HG03457 (cell line): ENCODE results near the gene NF1.
"Not testable (repeated sequence)": the region's sequence is repeated elsewhere in the genome, so short reads cannot be mapped to it uniquely, and the experiment has no call there.

Experiments
- ATAC-seq: cut with Tn5 transposase; IDR thresholded peaks from one replicate; pipeline ENCODE4 v1.9.1; 2021; ENCODE audit warnings: moderate number of reproducible peaks; ENCODE audit not compliant: unreplicated experiment

NF1 gene

DNA sequence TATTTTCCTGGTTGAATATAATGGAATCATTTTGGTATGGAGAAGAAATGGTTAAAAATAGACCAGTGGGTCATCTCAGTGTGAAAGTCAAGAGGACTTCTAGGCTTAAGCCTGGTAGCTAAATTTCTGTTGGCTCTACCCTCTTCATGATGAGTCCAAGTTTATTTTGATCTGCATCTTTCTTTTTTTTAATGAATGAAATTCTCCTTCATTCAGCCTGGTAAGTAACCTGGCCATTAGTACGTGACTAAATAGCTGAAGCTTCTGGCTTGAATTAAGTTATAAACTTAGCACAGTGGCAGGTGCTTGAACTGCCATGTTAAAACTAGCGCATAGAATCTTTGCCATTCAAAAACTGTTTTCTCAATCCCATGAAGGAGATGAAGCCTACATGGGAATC, 28.0 kb downstream of the NF1 start:
- ATAC-seq = no peak

DNA sequence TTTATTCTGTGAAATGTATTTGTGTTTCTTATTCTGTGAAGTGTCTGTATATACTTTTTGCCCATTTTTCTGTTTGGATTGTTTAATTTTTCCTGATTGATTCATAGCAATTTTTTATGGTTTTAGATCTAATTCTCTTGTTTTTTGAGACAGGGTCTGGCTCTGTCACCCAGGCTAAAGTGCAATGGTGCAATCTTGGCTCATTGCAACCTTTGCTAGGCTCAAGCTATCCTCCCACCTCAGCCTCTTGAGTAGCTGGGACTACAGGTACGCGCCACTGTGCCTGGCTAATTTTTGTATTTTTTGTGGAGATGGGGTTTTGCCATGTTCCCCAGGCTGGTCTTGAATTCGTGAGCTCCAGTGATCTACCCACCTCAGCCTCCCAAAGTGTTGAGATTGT, 31.5 kb downstream of the NF1 start:
- no peak for ATAC-seq

DNA sequence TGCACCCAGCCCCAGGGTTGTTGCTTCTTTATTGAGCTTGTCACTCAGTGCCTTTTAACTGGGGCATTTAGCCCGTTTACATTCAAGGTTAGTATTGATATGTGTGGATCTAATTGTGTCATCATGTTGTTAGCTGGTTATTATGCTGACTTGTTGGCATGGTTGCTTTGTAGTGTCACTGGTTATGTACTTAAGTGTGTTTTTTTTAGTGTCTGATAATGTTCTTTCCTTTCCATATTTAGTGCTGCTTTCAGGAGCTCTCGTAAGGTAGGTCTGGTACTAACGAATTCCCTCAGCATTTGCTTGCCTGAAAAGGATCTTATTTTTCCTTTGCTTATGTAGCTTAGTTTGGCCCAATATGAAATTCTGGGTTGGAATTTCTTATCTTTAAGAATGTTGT, 33.5 kb downstream of the NF1 start:
- no peak for ATAC-seq

DNA sequence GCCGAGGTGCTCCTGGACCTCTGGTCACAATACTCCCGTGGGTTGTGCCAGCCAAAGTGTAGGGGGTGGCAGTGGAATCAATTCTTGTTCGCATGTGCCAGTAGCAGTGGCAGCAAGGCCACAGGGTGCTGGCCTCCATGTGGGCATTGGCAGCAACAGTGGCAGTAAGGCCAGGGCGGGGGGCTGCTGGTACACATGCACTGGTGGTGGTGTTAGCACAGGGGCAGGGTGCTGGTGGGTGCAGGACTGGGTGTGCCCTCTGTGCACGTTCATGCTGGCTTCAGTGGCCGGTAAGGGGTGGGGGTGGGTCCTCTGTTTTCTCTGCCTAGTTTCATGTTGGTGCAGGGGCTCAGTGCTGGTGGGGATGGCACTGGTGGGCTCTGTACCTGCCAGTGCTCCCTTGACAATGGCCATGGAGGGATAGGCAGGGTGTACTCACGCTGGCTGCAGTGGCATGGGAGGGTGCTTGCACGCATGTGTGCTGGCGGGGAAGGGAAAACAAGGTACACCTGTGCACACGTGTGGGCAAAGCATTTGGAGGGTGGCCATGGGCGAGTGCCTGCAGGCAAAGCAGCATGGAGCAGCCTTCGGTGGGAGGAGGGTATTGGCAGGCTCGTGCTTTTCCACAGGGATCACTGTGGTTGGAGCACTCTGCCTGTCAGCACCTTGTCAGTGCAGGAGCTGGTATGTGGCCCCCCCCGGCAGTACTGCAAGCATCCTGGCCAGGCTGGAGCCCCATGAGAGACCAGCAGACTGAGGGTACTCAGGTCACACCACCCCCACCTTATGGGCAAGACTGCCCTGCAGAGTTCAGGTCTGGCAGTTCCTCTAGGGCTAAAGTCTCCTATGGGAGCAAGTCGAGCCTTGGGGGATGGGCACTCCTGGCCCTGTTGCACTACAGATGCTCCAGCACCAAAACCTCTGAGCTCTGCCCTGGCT, 35.8 kb downstream of the NF1 start:
- no peak for ATAC-seq

DNA sequence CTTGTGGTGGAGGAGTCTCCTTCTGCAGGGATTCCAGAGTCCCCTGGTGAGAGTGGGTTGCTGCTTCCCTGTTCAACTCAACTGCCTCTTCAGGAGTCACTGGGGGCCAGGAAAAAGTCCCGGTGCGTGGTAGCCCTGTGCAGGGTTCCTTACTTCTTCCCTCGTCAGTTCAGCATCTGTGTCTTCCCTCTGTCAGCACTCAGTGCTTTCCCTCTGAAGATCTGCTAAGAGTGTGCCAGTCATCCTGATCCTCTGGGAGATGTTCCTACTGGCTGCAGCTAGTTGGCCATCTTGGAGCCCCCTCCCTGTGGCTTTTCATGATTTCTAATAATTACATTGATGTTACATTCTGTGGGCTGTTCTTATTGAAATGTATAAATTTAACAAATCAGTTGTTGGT, 36.5 kb downstream of the NF1 start:
- ATAC-seq = no peak

DNA sequence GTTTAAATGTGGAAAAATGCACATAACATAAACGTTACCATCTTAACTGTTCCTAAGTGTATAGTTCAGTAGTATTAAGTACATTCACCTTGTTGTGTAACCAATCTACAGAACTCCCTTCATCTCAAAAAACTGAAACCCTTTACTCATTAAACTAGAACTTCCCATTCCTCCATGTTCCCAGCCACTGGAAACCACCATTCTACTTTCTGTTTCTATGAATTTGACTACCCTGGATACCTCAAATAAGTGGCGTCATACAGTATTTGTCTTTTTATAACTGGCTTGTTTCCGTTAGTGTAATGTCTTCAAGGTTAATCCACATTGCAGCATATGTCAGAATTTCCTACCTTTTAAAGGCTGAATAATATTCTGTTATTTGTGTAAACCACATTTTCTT, 38.2 kb downstream of the NF1 start:
- ATAC-seq = no peak

DNA sequence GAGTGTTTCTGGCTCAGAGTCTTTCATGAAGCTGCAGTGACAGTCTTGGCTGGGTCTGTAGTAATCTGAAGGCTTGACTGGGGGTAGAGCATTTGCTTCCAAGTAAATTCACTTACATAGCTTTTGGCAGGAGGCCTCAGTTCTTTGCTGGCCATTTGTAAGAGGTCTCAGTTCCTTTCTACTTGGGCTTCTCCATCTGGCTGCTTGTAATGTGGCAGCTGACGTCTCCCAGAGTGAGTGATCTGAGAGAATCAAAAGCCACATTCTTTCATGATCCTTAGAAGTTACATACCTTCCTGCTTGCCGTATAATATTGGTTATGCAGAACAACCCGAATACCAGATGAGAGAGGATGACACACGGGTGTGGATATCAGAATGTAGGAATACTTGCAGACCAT, 39.8 kb downstream of the NF1 start:
- ATAC-seq = no peak

DNA sequence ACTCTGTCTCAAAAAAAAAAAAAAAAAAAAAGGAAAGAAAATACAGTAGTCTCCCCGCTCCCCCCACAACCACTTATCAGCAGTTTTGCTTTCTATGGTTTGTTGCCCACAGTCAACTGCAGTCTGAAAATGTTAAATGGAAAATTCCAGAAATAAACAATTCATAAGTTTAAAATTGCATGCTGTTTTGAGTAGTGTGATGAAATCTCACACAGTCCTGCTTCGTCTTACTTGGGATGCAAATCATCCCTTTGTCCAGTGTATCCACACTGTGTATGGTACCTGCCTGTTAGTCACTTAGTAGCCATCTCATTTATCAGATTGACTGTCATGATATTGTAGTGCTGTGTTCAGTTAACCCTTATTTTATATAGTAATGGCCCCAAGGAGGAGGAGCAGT, 41.5 kb downstream of the NF1 start:
- ATAC-seq = no peak

DNA sequence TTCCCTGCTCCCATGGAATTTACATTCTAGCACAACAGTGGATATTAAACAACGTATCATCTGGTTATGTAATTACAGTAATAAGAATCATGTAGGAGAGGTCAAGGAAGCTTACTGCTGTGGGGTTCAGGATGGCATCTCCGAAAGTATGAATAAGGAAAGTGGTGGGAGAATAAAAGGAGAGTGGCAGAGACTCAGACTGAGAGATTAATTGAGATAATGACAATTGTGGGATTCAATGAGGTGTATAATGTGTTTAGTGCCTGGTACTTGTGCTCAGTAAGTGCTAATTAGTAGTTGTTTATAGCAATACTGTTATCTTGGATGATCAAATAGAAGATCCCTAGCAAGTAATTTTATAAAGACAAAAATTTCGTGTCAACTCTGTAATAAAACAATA, 45.3 kb downstream of the NF1 start:
- no peak for ATAC-seq

DNA sequence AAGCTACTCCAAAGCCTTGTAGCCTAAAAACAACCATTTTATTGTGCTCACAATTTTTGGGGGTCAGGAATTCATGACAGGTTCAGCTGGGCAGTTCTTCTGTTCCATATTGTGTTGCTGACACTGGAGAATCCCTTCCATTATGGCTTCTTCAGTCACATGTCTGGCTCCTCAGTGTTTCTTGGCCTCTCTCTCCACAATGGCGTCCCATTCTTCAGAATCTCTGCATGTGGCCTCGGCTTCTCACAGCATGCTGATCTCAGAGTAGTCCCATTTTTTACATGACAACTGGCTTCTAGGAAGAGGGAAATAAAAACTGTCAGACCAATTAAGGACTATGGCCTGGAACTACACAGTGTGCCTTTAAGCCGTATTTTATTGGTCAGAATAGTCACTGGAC, 49.7 kb downstream of the NF1 start:
- ATAC-seq = no peak

DNA sequence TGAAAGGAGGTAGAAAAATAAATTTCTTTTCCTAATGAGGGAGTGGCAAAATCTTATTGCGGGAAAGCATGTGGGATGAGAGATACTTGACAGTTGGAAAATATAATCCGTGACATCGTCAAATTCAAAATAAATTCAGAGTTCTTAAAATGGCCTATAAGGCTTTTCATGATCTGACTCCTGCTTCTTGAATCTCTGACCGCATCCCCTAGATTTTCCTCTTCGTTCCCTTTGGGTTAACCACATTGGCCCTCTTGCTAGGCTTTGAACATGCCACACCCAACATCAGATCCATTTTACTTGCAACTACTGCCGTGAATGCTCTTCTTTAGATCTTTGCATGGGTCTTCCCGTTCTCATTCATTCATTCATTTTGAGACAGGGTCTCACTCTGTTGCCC, 50.1 kb downstream of the NF1 start:
- ATAC-seq = no peak

DNA sequence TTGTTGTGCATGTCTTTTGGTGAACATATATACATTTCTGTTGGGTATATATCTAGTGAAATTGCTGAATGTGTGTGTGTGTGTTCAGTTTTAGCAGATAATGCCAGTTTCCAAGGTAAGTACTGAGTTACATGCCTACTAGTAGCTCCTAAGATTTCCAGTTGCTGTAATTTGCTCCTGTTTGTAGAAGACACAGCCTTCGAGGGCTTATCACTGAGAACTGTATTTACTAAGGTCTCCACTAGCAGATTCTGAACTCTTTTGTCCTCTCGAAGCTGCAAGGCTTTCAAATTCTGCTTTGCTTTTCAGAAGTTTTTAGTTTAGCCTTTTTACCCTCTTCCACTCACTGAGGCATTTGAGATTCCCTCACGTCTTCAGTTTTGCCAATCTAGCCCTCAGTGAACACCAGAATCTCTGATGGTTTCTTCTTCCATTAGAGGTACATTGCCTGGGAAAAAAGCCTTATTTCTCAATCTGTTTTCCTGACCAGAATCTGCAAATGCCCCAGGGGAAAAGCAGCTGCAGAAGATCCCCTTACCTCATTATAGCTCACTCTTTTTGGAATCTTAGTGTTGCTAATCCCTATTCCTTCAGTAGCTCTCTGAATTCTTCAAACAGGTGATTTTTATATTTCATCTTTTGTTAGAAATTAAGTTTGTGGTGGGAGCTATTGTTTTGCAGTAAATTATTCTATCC, 52.9 kb downstream of the NF1 start:
- no peak for ATAC-seq

DNA sequence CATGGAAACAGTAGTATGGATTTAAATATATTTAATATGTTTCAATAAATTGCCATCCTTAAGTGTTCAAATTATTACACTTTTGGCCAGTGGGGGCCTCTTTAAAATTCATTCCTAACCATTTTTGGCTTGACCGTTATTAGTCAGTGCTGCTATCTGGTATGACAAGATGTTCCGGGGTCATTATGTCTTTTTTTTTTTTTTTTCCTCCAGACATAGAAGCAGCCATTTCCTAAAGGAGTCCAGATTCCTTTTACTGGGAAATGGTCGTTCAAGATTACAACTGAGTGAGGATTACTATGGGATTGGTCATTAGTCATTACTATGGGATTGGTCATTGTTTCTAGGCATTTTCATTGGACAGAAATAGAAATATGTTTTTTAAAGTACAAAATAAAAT, 53.4 kb downstream of the NF1 start:
- no peak for ATAC-seq

DNA sequence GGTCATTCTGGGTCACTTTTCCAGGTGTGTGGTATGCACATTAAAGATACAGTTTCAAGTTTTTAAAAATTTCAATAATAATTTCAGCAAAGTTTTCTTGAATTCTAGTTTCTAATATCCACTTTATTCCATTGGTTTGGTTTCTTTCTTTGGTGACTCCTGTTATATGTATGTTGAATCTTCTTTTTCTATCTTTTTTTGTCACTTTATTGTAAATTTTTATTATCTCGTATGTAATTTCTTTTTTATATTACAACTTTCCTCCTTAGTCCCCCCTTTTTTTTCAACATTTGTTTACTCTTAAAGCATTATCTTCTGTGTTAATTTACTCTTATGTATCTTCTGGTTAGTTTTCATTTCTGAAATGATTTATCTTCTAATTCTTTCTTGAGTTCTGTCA, 57.5 kb downstream of the NF1 start:
- no peak for ATAC-seq

DNA sequence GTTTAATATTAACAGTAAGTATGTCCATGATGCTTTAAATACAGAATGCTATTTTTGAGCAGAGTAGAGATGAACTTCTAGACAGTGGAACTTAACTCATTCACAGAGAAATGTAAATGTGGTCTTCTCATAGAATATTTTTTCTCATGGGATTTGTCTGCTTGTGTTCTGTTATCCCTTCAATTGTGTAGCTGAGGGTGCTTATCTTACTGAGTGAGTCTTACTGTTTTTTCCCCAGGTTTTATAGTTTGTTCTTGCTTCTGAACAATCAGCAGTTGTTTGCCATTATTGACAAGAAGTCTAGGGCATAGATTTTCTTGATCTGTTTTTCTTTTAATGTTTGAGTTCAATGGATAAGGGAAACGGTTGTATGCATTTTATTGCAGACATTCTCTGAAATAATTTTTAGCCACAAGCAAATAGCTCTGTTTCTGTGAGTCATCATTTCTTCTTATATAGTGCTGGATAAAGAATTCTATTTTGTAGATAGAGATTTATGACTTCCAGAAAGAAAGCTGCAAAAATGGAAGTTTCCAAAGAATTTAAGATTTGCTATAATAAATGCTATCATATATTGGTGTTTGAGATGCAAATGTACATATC, 60.5 kb downstream of the NF1 start:
- ATAC-seq = no peak

DNA sequence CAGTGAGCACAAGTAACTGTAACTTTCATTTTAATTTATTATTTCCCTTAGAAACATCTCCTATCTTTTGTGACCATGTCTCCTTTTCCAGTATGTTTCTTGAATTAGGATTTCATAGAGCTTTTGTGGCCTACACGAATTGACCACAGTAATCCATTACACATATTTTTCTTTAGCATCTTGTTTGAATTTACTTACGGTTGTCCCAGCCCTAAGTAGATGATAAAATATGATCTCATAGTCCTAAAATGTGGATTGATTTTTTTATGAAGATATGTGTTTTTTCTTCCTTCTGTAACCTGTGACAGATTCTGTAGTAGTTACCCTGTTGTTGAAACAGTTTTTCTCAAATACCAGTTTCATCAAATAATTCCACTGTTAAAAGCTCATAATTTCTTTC, 61.5 kb downstream of the NF1 start:
- ATAC-seq = no peak

DNA sequence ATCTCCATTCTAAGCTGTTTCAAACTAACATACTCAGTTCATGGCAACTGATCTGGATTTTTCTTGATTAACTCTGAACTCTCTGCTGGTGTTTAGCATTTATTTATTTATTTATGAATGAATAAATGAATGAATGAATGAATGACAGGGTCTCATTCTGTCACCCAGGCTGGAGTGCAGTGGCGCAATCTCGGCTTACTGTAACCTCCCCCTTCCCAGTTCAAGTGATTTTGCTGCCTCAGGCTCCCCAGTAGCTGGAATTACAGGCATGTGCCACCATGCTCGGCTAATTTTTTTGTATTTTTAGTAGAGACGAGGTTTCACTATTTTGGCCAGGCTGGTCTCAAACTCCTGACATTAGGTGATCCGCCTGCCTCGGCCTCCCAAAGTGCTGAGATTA, 62.1 kb downstream of the NF1 start:
- not testable (repeated sequence) for ATAC-seq

DNA sequence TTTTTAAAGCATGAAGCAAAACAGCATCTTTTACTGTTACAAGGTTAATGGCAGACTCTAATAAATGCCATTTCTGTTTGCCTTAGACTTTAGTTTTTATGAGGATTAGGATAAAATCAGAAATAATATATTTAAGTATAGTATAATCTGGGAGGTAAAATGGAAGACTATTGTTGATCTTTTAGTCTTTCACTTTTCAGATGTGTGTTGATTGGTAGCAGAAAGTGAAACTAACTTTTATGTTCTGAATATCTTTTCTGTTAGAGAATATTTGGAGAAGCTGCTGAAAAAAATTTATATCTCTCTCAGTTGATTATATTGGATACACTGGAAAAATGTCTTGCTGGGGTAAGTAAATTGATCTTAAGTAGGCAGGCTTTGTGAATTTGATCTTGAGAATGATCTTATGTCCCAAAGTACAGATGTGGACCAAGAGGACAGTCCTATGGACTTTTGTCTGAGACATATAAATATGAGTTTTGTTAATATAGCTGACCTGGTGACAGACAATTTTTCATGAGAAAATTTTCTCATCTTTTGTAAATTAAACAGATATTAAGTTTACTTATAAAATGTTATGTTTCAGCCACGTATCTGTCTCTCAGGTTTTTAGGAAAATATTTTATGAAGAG, 64.1 kb downstream of the NF1 start:
- no peak for ATAC-seq

DNA sequence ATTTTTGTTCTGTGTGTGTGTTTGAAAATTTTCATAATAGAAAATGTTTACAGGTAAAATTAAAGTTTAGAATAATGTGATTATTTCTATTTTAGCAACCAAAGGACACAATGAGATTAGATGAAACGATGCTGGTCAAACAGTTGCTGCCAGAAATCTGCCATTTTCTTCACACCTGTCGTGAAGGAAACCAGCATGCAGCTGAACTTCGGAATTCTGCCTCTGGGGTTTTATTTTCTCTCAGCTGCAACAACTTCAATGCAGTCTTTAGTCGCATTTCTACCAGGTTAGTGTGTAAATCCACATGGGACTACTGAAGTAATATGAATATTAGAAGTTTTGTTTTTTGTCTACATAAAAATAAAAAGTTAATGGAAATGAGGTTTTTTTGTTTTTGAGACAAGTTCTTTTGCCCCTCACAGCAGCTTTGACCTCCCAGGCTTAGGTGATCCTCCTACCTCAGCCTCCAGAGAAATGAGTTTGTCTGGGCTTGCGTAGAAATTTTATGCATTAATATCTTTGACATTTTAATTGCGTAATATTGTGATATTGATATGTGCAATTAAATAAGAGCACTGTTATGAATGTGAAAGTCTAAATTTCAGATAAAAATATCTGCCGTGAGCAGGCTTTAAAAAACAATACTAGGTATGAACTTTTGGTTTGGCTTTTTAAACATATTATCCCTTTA, 68.5 kb downstream of the NF1 start:
- no peak for ATAC-seq

DNA sequence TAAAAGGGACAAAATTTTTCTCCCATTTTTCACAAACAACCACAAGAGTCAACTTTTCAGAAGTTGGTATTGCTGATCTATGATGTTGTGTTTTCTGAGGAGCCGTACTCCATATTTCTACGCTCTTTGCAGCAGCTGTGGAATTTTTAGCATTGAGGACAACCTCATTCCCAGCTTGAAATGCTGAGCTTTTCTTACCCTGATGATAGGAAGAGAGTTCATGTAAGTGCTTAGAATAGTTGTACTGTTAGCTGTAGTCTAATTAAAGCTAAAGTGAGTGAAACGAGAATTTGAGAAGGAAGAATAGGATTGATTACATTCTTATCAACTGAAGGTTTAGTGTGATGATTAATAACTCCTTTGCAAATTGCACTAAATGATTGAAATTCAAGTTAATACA, 72.3 kb downstream of the NF1 start:
- no peak for ATAC-seq

DNA sequence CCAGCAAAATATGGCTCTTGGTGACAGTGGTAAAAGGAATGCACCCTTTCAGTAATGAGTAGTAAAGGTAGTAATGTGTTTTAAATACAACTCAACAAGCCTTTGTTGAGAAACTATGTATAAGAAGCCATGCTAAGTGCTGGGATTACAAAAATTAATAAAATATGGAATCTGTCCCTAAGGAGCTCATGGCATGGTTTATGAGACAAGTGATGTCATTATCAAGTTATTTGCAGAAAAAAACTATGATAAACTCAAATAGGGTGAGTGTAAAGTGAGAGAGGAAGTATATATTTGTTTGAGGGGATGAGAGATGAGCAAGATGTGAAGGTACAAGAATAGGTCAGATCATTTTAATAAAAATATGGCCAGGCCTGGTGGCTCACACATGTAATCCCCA, 76.9 kb downstream of the NF1 start:
- ATAC-seq = no peak
